WTC11 (cell line): Measurements from ENCODE around the gene A1BG. TPM values are rescaled to one million over a fixed set of nuclear protein-coding genes. Genes with fewer than 3 reads are reported as not detected.

Source experiments
- ATAC-seq: fragments of 200-7000 bp; cut with Tn5 transposase; 2 replicates; pipeline ENCODE4 v1.10.0; 2021; ENCODE audit warnings: mild to moderate bottlenecking, moderate library complexity
- Bru-seq: library from RNA; stranded (reverse); fragments of 400-500 nt; gene quantifications from one replicate; lab custom pipeline; 2021; lab: Mats Ljungman, UMichigan
- CTCF ChIA-PET: fragments of 300-600 bp; sonication (Branson Sonifier 250); formaldehyde crosslinking; loops from one replicate; lab custom pipeline; 2021; ENCODE audit warnings: antibody characterized with exemption; lab: Charles Lee
- POLR2A ChIA-PET: fragments of 350-600 bp; sonication (Branson Sonifier 250); formaldehyde crosslinking; loops from one replicate; lab custom pipeline; 2021; ENCODE audit warnings: antibody characterized with exemption; lab: Charles Lee
- DNase-seq: peaks from one replicate; pipeline ENCODE4 v3.0.0; 2021; ENCODE audit warnings: low spot score
- H3K27ac Mint-ChIP-seq: 2 replicates; pipeline ENCODE4 v1.8.0; 2021; ENCODE audit warnings: mixed read lengths
- H3K27me3 Mint-ChIP-seq: 2 replicates; pipeline ENCODE4 v1.8.0; 2021; ENCODE audit warnings: low read depth, mild to moderate bottlenecking, moderate library complexity, mixed read lengths
- H3K36me3 Mint-ChIP-seq: 2 replicates; pipeline ENCODE4 v1.8.0; 2021; ENCODE audit warnings: mixed read lengths
- H3K4me1 Mint-ChIP-seq: 2 replicates; pipeline ENCODE4 v1.8.0; 2022; ENCODE audit warnings: mixed read lengths
- H3K4me3 Mint-ChIP-seq: 2 replicates; pipeline ENCODE4 v1.8.0; 2021; ENCODE audit warnings: mild to moderate bottlenecking, moderate library complexity, mixed read lengths
- H3K9me3 Mint-ChIP-seq: 2 replicates; pipeline ENCODE4 v1.8.0; 2021; ENCODE audit warnings: mixed read lengths
- CBFB ChIP-seq: sonication (generic); formaldehyde crosslinking; IDR thresholded peaks from 2 replicates; pipeline ENCODE4 v1.8.1; 2022; ENCODE audit warnings: mild to moderate bottlenecking, low read depth, missing genetic modification reagents
- CREM ChIP-seq: sonication (generic); formaldehyde crosslinking; IDR thresholded peaks from 2 replicates; pipeline ENCODE4 v1.8.1; 2022; ENCODE audit warnings: mild to moderate bottlenecking, missing genetic modification reagents, moderate library complexity
- E2F4 ChIP-seq: sonication (generic); formaldehyde crosslinking; IDR thresholded peaks from 2 replicates; pipeline ENCODE4 v1.8.1; 2022; ENCODE audit warnings: low read depth, mild to moderate bottlenecking, moderate library complexity, missing genetic modification reagents, borderline replicate concordance
- E2F5 ChIP-seq: sonication (generic); formaldehyde crosslinking; IDR thresholded peaks from 2 replicates; pipeline ENCODE4 v1.8.1; 2022; ENCODE audit warnings: mild to moderate bottlenecking, moderate library complexity, missing genetic modification reagents
- ELF4 ChIP-seq: sonication (generic); formaldehyde crosslinking; IDR thresholded peaks from 2 replicates; pipeline ENCODE4 v1.8.1; 2022; ENCODE audit warnings: low read depth, mild to moderate bottlenecking, moderate library complexity, missing genetic modification reagents
- HMGXB4 ChIP-seq: sonication (generic); formaldehyde crosslinking; IDR thresholded peaks from 2 replicates; pipeline ENCODE4 v1.8.1; 2023; ENCODE audit warnings: mild to moderate bottlenecking, moderate library complexity, missing genetic modification reagents
- IRF1 ChIP-seq: sonication (generic); formaldehyde crosslinking; IDR thresholded peaks from 2 replicates; pipeline ENCODE4 v1.8.0; 2023; ENCODE audit warnings: missing genetic modification reagents
- JAZF1 ChIP-seq: fragments of 250-450 bp; sonication (Bioruptor Pico); IDR thresholded peaks from 2 replicates; pipeline ENCODE4 v1.9.0; 2021; ENCODE audit warnings: moderate library complexity, mild to moderate bottlenecking, inconsistent platforms
- MYBL2 ChIP-seq: sonication (generic); formaldehyde crosslinking; IDR thresholded peaks from 2 replicates; pipeline ENCODE4 v1.8.1; 2023; ENCODE audit warnings: mild to moderate bottlenecking, moderate library complexity, missing genetic modification reagents
- NR2C2 ChIP-seq: sonication (generic); formaldehyde crosslinking; IDR thresholded peaks from 2 replicates; pipeline ENCODE4 v1.8.0; 2022; ENCODE audit warnings: mild to moderate bottlenecking, missing genetic modification reagents
- OVOL2 ChIP-seq: fragments of 250-450 bp; sonication (Bioruptor Pico); IDR thresholded peaks from 2 replicates; pipeline ENCODE4 v1.9.0; 2021; ENCODE audit warnings: mild to moderate bottlenecking, borderline replicate concordance
- RELA ChIP-seq: sonication (generic); formaldehyde crosslinking; IDR thresholded peaks from 2 replicates; pipeline ENCODE4 v1.8.1; 2022; ENCODE audit warnings: missing genetic modification reagents, mild to moderate bottlenecking, borderline replicate concordance
- RORB ChIP-seq: fragments of 250-450 bp; sonication (Bioruptor Pico); IDR thresholded peaks from 2 replicates; pipeline ENCODE4 v1.9.0; 2021; ENCODE audit warnings: mild to moderate bottlenecking
- SMAD4 ChIP-seq: sonication (generic); formaldehyde crosslinking; IDR thresholded peaks from 2 replicates; pipeline ENCODE4 v1.8.0; 2022; ENCODE audit warnings: mild to moderate bottlenecking, missing genetic modification reagents
- SOX15 ChIP-seq: fragments of 250-450 bp; sonication (Bioruptor Pico); IDR thresholded peaks from 2 replicates; pipeline ENCODE4 v1.9.0; 2021; ENCODE audit warnings: mild to moderate bottlenecking
- STAT6 ChIP-seq: sonication (generic); formaldehyde crosslinking; conservative IDR thresholded peaks from 2 replicates; pipeline ENCODE4 v1.8.1; 2023; ENCODE audit warnings: mild to moderate bottlenecking, low read depth, missing genetic modification reagents, moderate library complexity
- TEAD4 ChIP-seq: sonication (generic); formaldehyde crosslinking; IDR thresholded peaks from 2 replicates; pipeline ENCODE4 v1.8.0; 2022; ENCODE audit warnings: mild to moderate bottlenecking, missing genetic modification reagents
- TP53 ChIP-seq: sonication (generic); formaldehyde crosslinking; IDR thresholded peaks from 2 replicates; pipeline ENCODE4 v1.8.1; 2023; ENCODE audit warnings: mild to moderate bottlenecking, missing genetic modification reagents
- USF1 ChIP-seq: sonication (generic); formaldehyde crosslinking; IDR thresholded peaks from 2 replicates; pipeline ENCODE4 v1.8.0; 2022; ENCODE audit warnings: mild to moderate bottlenecking, missing genetic modification reagents
- ZMAT4 ChIP-seq: fragments of 250-450 bp; sonication (Bioruptor Pico); IDR thresholded peaks from 2 replicates; pipeline ENCODE4 v1.9.0; 2021; ENCODE audit warnings: mild to moderate bottlenecking
- ZNF219 ChIP-seq: sonication (generic); formaldehyde crosslinking; IDR thresholded peaks from 2 replicates; pipeline ENCODE4 v1.8.0; 2023; ENCODE audit warnings: missing genetic modification reagents, mild to moderate bottlenecking, borderline replicate concordance
- ZNF317 ChIP-seq: sonication (generic); formaldehyde crosslinking; IDR thresholded peaks from 2 replicates; pipeline ENCODE4 v1.8.1; 2023; ENCODE audit warnings: low read depth, mild to moderate bottlenecking, moderate library complexity, missing genetic modification reagents, borderline replicate concordance
- ZNF416 ChIP-seq: fragments of 250-450 bp; sonication (Bioruptor Pico); IDR thresholded peaks from 2 replicates; pipeline ENCODE4 v1.9.0; 2021; ENCODE audit warnings: mild to moderate bottlenecking, inconsistent platforms
- ZNF423 ChIP-seq: fragments of 250-450 bp; sonication (Bioruptor Pico); IDR thresholded peaks from 2 replicates; pipeline ENCODE4 v2.1.2; 2022; ENCODE audit warnings: mild to moderate bottlenecking, moderate library complexity
- long read RNA-seq, 3 experiments: library from RNA in 1 of 3; library from capped mRNA in 1 of 3; library from polyadenylated mRNA in 1 of 3; unstranded in 2 of 3; stranded (forward) in 1 of 3; transcript quantifications; one replicate each; pipeline ENCODE4 v2.0.0, GENCODE V29; 2021
- total RNA-seq: library from RNA; stranded (reverse); gene quantifications from 3 replicates; pipeline ENCODE4 v1.2.3, GENCODE V29; 2021

A1BG gene
- 22.6 to 24.3 TPM (median 23.4 TPM) in 3 replicates for total RNA-seq
- Bru-seq, nascent RNA = percentile 49 among the genes with signal in this experiment
- long read RNA-seq, experiment 1, partial matches to known transcripts = 0 of 5 reads
- long read RNA-seq, experiment 1, other reads (novel, unspliced or antisense) = 1 of 5 reads
- long read RNA-seq, experiment 2, transcript A1BG-203 (2 exons, 2,134 nt) = major isoform, 25 of 25 reads
- long read RNA-seq, experiment 2, partial matches to known transcripts = 0 of 25 reads
- long read RNA-seq, experiment 2, other reads (novel, unspliced or antisense) = 0 of 25 reads
- long read RNA-seq, experiment 3 = 0 reads

- H3K27ac Mint-ChIP-seq = peak within 1 kb of the TSS; percentile 61; the same call in 1 of the 2 replicates
- ATAC-seq (no peak), DNase-seq (no peak)
- H3K9me3 Mint-ChIP-seq = no peaks in the 10 kb centered on the region
- peaks cover 28% of the 10 kb centered on the region for H3K27me3 Mint-ChIP-seq
- ChIA-PET POLR2A (no interaction called here), CTCF (interaction anchor here (2.5 kb wide), 1 partner anchor 13 kb away, joined by 11 read pairs; no protein-coding TSS in a partner anchor)
- TF ChIP-seq STAT6 (CRISPR knock-in tag) (no peak), NR2C2 (CRISPR knock-in tag) (no peak), JAZF1 (CRISPR knock-in tag) (no peak), ZNF219 (CRISPR knock-in tag) (no peak), CREM (no peak), OVOL2 (CRISPR knock-in tag) (no peak), ZNF317 (CRISPR knock-in tag) (no peak), ZNF423 (CRISPR knock-in tag) (no peak), RELA (CRISPR knock-in tag) (no peak), ZNF416 (CRISPR knock-in tag) (no peak), ELF4 (CRISPR knock-in tag) (no peak), HMGXB4 (CRISPR knock-in tag) (no peak), TEAD4 (CRISPR knock-in tag) (no peak), E2F4 (CRISPR knock-in tag) (no peak), RORB (CRISPR knock-in tag) (no peak), SOX15 (no peak)
- no peak within 1 kb of the TSS for H3K4me3 Mint-ChIP-seq
- no peaks in the 10 kb centered on the region for H3K36me3 Mint-ChIP-seq
- H3K4me1 Mint-ChIP-seq = peaks cover 5% of the 10 kb centered on the region
Observed at GRCh38 chr19:58352760-58353671, at the start of gene A1BG. A1BG (minus strand) TSS chr19:58353492; CDS start chr19:58353437, 55 bp downstream.

GRCh38 chr19:58401840-58402421 lies 48.6 kb upstream of the A1BG start:
- H3K36me3 Mint-ChIP-seq = peaks cover 4% of the 10 kb centered on the region
- TF ChIP-seq SMAD4 (CRISPR knock-in tag) = no peak
- no peak for TF ChIP-seq SOX15
- TF ChIP-seq CREM = no peak
- no peak for TF ChIP-seq USF1 (CRISPR knock-in tag)
- TF ChIP-seq ZNF317 (CRISPR knock-in tag) = no peak
- TF ChIP-seq IRF1 (CRISPR knock-in tag) = no peak
- TF ChIP-seq CBFB (CRISPR knock-in tag) = no peak
- TF ChIP-seq E2F5 = no peak
- TF ChIP-seq MYBL2 (CRISPR knock-in tag) = no peak
- TF ChIP-seq ZMAT4 (CRISPR knock-in tag) = no peak
- no peak for TF ChIP-seq TP53 (CRISPR knock-in tag)
- no peak for TF ChIP-seq ELF4 (CRISPR knock-in tag)

More at GRCh38 chr19:58401840-58402421, 48.6 kb upstream of the A1BG start:
- Mint-ChIP-seq H3K27ac (no peak overlapping the region), H3K9me3 (no peaks in the 10 kb centered on the region), H3K4me1 (peaks cover 12% of the 10 kb centered on the region), H3K4me3 (peak overlapping the region; percentile 83), H3K27me3 (peaks cover 35% of the 10 kb centered on the region)
- POLR2A ChIA-PET = interaction anchor here (0.6 kb wide), 1 partner anchor 215 kb away, joined by 4 read pairs; no protein-coding TSS in a partner anchor
- CTCF ChIA-PET = interaction anchor here (0.6 kb wide), 1 partner anchor 350 kb away, joined by 4 read pairs; no protein-coding TSS in a partner anchor
- ATAC-seq (no peak), DNase-seq (no peak)
